ENCODE results near the gene LENG1. TPM values are rescaled to one million over a fixed set of nuclear protein-coding genes. Genes with fewer than 3 reads are reported as not detected.
"Not testable (repeated sequence)": the region's sequence is repeated elsewhere in the genome, so short reads cannot be mapped to it uniquely, and the experiment has no call there.

LENG1 gene
- total RNA-seq, 2 experiments from 2014 or later = 8.3 to 9.2 TPM

DNA sequence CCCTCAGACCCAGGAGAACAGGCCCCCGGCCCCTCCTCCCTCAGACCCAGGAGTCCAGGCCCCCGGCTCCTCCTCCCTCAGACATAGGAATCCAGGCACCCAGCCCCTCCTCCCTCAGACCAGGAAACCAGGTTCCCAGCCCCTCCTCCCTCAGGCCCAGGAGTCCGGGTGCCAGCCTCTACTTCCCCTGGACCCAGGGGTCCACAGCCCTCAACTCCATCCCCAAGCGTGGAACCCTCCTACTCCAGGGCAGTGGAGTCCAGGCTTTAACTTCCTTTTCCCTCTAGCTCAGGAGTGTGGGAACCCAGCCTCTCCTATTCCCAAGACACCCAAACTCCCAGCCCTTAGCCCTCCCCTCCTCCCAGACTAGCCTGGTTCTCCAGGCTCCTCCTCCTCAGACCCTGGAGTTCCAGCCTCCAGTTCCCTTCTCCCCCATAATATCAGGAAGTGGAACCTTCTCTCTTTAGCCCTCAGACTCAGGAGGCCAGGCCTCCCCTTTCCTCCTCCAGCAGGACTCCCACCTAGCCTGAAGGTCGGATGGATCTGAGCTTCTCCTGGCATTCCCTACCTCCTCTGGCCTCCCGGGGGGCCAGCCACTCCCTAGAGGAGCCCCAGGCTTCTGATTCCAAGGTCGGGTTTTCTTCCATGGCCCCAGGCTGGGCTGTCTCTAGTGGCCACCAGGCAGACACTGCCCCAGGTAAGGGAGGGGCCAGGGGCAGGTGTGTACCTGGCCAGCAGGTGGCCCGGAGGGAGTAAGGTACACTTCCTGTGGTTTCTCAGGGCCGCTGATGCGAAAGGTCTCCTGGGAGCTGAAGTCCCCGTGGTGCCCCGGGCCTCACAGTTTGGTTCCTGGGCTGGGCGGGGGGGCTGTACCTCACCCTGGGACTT, 13.2 kb upstream of the LENG1 start, which contains the start of gene TMC4:
Gene TMC4 (minus strand): TSS at position 690 of the 888 bp plus-strand sequence. CDS start 43 bp downstream, at position 647.
- no peaks in the 10 kb centered on the region for H3K36me3 Mint-ChIP-seq (ENCODE audit: low read depth)
- no peaks in the 10 kb centered on the region for H3K9me3 Mint-ChIP-seq
- ChIA-PET CTCF (no interaction called here), POLR2A (interaction anchor here (0.6 to 2.6 kb wide), 6 partner anchors 13 to 35 kb away, joined by 3 to 6 read pairs (median 4); partner anchors contain the start of genes CNOT3, LENG1 and MBOAT7)
- H3K4me3 Mint-ChIP-seq = no peak within 1 kb of the TSS
- peaks cover 6% of the 10 kb centered on the region for H3K4me1 Mint-ChIP-seq
- no peak within 1 kb of the TSS for H3K27ac Mint-ChIP-seq
- no peaks in the 10 kb centered on the region for H3K27me3 Mint-ChIP-seq
- no peak for DNase-seq

DNA sequence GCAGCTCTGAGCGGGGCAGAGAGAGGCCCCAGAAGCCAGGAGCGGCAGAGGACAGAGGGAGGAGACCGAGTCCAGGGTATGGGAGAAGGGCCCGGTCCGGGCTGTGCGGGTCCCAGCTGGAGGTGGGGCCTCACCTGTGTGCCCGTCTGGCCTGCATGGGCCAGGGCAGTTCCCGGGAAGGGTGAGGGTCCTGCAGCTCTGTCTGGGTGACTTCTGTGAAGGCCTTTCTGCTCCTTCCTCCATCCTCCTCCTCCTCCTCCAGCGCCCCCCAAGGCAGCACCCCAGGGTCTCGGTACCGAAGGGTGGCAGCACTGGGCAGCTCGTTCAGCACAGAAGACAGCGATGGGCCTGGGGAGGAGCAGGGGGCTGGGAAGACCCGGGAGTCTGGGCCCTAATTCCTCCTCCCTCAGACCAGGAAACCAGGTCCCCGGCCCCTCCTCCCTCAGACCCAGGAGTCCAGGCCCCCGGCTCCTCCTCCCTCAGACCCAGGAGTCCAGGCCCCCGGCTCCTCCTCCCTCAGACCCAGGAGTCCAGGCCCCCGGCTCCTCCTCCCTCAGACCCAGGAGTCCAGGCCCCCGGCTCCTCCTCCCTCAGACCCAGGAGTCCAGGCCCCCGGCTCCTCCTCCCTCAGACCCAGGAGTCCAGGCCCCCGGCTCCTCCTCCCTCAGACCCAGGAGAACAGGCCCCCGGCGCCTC, 12.4 kb upstream of the LENG1 start:
- H3K4me3 Mint-ChIP-seq; H3K4me1 Mint-ChIP-seq; H3K27ac Mint-ChIP-seq; CTCF ChIA-PET; H3K9me3 Mint-ChIP-seq; H3K36me3 Mint-ChIP-seq (ENCODE audit: low read depth); H3K27me3 Mint-ChIP-seq; DNase-seq: not testable (repeated sequence)
- POLR2A ChIA-PET = interaction anchor here (0.8 to 1.4 kb wide), 2 partner anchors 17 to 29 kb away, joined by 3 read pairs; partner anchors contain the start of gene RPS9

DNA sequence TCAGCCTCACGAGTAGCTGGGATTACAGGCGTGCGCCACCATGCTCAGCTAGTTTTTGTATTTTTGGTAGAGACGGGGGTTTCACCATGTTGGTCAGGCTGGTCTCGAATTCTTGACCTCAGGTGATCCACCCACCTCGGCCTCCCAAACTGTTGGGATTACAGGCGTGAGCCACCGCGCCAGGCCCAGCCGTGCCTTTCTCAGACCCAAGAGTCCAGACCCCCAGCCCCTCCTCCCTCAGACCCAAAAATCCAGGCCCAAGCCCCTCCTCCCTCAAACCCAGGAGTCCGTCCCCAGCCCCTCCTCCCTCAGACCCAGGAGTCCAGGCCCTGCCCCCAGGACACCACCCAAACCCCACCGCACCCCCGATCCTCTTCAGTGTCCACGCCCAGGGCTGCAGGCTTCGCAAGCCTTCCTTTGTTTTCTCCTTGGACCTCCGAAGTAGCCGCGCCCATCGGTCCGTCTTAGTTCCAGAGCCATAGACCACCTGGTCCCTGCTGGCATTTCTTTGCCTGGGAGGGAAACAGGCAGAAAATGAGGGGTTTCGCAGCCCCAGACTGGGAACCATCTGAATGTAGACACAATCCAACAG, 9.7 kb upstream of the LENG1 start:
- ChIA-PET CTCF (interaction anchor here (0.6 to 3.3 kb wide), 11 partner anchors 13 to 911 kb away, joined by 3 to 45 read pairs (median 4); partner anchors contain the start of genes CNOT3, LAIR1 and MBOAT7), POLR2A (interaction anchor here (1.8 kb wide), 1 partner anchor 19 kb away, joined by 5 read pairs; no protein-coding TSS in a partner anchor)
- DNase-seq = no peak
- Mint-ChIP-seq H3K27ac (no peak overlapping the region), H3K9me3 (no peaks in the 10 kb centered on the region), H3K4me1 (peaks cover 12% of the 10 kb centered on the region), H3K36me3 (ENCODE audit: low read depth) (no peaks in the 10 kb centered on the region), H3K27me3 (no peaks in the 10 kb centered on the region), H3K4me3 (no peak overlapping the region)

DNA sequence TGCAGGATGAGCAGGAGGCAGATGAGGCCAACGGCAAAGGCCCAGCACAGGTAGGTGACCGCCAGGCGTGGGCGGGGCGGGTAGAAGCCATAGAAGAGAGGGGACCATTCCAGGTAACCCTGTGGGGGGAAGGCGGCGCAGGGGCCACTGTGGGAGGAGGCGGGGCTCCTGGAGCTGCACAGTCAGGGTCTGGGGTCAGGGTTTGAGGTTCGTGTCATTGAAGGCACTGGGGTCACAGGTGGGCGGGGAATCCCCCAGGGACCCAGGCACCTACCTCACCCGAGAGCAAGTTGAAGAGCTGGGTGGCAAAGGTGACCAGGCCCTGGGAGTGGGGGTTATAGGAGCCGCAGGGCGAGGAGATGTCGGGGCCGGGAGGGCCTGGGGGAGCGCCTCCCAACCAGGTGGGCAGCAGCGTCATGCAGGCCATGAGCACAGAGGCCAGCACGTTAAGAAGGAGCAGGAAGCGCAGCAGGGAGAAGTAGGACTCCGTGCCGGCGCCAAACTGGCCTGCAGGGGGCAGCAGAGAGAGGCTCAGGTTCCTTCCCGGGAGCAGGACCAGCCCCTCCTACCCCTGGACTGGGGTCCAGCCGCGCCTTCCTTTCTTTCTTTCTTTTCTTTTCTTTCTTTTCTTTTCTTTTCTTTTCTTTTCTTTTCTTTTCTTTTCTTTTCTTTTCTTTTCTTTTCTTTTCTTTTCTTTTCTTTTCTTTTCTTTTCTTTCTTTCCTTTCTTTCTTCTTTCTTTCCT, 8.8 kb upstream of the LENG1 start:
- peak; percentile 90 for DNase-seq
- Mint-ChIP-seq H3K9me3 (no peaks in the 10 kb centered on the region), H3K4me3 (no peak overlapping the region), H3K36me3 (ENCODE audit: low read depth) (no peaks in the 10 kb centered on the region), H3K27me3 (peaks cover 1% of the 10 kb centered on the region), H3K27ac (no peak overlapping the region), H3K4me1 (peaks cover 17% of the 10 kb centered on the region)
- ChIA-PET POLR2A (interaction anchor here (0.7 kb wide), 1 partner anchor 22 kb away, joined by 4 read pairs; the partner anchor contains the start of gene TSEN34), CTCF (interaction anchor here (0.6 to 3.3 kb wide), 11 partner anchors 14 to 912 kb away, joined by 3 to 45 read pairs (median 4); partner anchors contain the start of genes CNOT3, LAIR1 and MBOAT7)

DNA sequence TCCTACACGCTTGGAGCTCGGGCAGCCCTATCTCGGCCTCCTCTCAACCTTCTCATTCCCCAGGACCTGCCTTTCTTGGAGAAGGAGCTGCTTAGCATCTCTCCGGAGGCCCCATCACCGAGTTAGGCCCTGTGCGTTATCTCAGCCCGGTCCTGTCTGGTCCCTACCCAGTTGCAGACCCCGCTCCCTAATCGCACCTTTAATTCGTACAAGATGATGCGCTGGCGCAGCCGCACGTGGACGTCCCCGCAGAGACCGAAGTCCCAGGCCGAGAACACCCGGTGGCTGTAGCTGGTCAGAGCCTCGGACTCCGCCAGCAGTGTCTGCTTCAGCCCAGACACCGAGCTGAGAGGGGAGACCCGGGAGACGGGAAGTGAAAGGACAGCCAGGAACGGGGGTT, 5.7 kb upstream of the LENG1 start:
- DNase-seq = no peak
- H3K4me1 Mint-ChIP-seq = peaks cover 43% of the 10 kb centered on the region
- ChIA-PET CTCF (interaction anchor here (1.2 kb wide), 1 partner anchor 101 kb away, joined by 5 read pairs; no protein-coding TSS in a partner anchor), POLR2A (interaction anchor here (0.6 to 3.5 kb wide), 2 partner anchors 24 to 691 kb away, joined by 4 to 13 read pairs; partner anchors contain the start of gene MBOAT7)
- no peak overlapping the region for H3K4me3 Mint-ChIP-seq
- no peaks in the 10 kb centered on the region for H3K9me3 Mint-ChIP-seq
- H3K27ac Mint-ChIP-seq = no peak overlapping the region
- H3K36me3 Mint-ChIP-seq (ENCODE audit: low read depth) = peaks cover 3% of the 10 kb centered on the region
- H3K27me3 Mint-ChIP-seq = peaks cover 1% of the 10 kb centered on the region

DNA sequence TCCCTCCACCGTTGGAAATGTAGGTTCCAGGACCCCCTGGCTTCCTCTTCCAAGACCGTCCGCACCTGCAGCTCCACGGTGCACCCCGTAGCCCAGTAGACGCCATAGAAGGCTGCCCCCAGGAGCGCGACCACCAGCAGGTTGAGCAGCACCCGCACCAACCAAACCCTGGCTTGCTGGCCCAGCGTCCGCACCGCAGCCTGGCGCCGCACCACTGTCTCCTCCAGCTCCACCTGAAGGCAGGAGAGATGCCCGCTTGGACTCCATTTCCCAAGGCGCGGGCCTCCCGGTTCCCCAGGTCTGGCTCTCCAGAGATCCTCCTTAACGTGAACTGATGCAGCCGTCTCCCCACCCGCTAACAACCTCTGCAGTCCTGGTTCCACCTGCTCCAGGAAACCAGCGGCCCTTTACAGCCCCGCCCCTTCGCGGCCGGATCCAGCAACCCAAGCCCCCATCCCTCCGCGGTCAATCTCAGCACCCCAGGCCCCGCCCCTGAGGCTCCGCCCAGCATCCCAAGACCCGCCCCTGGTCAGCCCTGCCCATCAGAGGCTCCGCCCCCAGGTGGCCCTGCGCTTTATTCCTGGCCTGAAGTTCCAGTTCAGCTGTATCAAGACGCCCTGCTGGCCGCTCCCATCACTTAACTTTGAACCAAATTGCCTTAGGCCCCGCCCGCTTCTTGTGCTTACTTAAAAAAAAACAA, 5.0 kb upstream of the LENG1 start:
- peak overlapping the region; percentile 26 for H3K27ac Mint-ChIP-seq
- CTCF ChIA-PET = interaction anchor here (0.6 to 1.2 kb wide), 2 partner anchors 54 to 102 kb away, joined by 3 to 5 read pairs; no protein-coding TSS in a partner anchor
- peaks cover 1% of the 10 kb centered on the region for H3K27me3 Mint-ChIP-seq
- H3K36me3 Mint-ChIP-seq (ENCODE audit: low read depth) = peaks cover 4% of the 10 kb centered on the region
- H3K4me3 Mint-ChIP-seq = peak overlapping the region; percentile 72
- no peaks in the 10 kb centered on the region for H3K9me3 Mint-ChIP-seq
- peak; percentile 80 for DNase-seq
- peaks cover 47% of the 10 kb centered on the region for H3K4me1 Mint-ChIP-seq
- POLR2A ChIA-PET = interaction anchor here (1.5 to 3.5 kb wide), 2 partner anchors 24 to 46 kb away, joined by 4 to 13 read pairs; partner anchors contain the start of gene MBOAT7

DNA sequence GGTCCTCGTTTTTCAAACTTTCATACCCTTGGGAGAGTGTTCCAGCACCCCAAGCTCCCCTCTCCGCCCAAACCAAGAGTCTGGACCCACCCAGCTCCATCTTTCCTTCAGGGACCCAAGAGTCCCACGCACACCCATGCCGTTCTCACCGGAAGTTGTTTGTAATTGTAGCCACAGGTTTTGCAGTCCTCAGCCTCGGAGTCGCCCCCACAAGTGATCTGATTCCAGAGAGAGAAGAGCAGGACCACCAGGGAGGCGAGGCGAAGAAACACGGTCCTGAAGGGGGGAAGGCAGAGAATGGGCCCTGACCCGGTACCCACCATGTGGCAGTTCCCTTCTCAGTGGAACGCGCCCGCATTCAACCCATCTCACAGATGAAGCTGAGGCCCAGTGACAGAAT, 3.4 kb upstream of the LENG1 start:
- POLR2A ChIA-PET = interaction anchor here (1.0 to 3.5 kb wide), 4 partner anchors 26 to 47 kb away, joined by 3 to 13 read pairs (median 4); partner anchors contain the start of genes MBOAT7 and TSEN34
- H3K9me3 Mint-ChIP-seq = no peaks in the 10 kb centered on the region
- DNase-seq = no peak
- peaks cover 55% of the 10 kb centered on the region for H3K4me1 Mint-ChIP-seq
- peak overlapping the region; percentile 76 for H3K4me3 Mint-ChIP-seq
- CTCF ChIA-PET = interaction anchor here (0.7 kb wide), 1 partner anchor 186 kb away, joined by 3 read pairs; no protein-coding TSS in a partner anchor
- peak overlapping the region; percentile 32 for H3K27ac Mint-ChIP-seq
- H3K27me3 Mint-ChIP-seq = peaks cover 1% of the 10 kb centered on the region
- peaks cover 9% of the 10 kb centered on the region for H3K36me3 Mint-ChIP-seq (ENCODE audit: low read depth)

DNA sequence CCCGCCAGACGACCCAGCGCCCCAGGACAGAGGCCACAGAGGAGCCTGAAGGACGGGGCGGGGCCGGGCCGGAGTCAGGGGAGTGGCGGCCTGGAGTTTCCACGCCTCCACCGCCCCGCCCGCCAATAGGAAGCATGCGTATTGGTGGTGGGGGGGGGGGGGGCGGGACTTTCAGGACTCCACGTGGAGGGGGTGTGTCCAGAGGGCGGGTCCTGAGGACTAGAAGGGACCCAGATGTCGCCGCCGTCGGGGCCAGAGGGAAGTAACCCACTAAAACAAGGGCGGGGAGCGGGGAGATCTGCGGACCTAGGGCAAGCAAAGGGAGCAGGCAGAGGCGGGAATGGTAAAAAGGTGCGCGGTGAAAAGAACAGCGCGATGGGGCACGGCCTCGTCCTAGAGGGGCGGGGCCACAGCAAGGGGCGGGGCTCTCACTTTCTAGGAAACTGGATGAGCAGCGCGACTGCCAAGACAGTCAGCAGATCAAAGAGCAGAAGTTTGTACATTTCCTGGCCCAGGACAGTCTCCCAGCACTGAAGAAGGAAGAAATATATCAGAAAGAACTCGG, 2.8 kb upstream of the LENG1 start:
- CTCF ChIA-PET = no interaction called here
- H3K27me3 Mint-ChIP-seq = peaks cover 1% of the 10 kb centered on the region

DNA sequence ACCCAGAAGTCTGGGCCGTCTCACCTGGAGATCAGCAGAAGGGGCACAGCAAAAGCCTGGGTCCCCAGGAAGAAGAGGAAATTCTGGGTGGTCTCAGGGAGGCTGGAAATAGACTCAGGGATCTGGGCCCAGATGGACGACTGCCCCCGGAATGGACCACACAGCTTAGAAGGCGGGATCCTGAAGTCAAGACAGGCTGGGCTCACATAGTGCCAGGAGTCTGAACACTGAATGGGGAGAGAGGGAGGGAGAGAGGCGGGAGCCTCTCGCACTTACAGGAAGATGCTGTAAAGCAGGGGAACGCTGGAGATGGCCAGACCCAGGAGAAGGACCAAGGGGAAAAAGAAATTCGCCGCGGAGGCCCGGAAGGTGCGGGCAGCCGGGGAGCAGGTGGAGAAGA, 1.3 kb upstream of the LENG1 start:
- Mint-ChIP-seq H3K4me1 (peaks cover 62% of the 10 kb centered on the region), H3K9me3 (no peaks in the 10 kb centered on the region), H3K27ac (peak overlapping the region; percentile 98), H3K4me3 (peak overlapping the region; percentile 94), H3K27me3 (peaks cover 1% of the 10 kb centered on the region), H3K36me3 (ENCODE audit: low read depth) (peaks cover 22% of the 10 kb centered on the region)
- no peak for DNase-seq
- POLR2A ChIA-PET = interaction anchor here (0.9 to 7.6 kb wide), 7 partner anchors 13 to 46 kb away, joined by 3 to 66 read pairs (median 14); partner anchors contain the start of genes CNOT3, PRPF31, RPS9 and TFPT
- CTCF ChIA-PET = interaction anchor here (3.2 kb wide), 1 partner anchor 24 kb away, joined by 24 read pairs; the partner anchor contains the start of gene CNOT3

More for the DNA sequence above, 2.8 kb upstream of the LENG1 start:
- H3K4me3 Mint-ChIP-seq = peak overlapping the region; percentile 76
- H3K27ac Mint-ChIP-seq = peak overlapping the region; percentile 40
- H3K9me3 Mint-ChIP-seq = no peaks in the 10 kb centered on the region
- H3K4me1 Mint-ChIP-seq = peaks cover 55% of the 10 kb centered on the region
- POLR2A ChIA-PET = interaction anchor here (1.0 to 3.5 kb wide), 3 partner anchors 26 to 39 kb away, joined by 3 to 13 read pairs (median 3); partner anchors contain the start of genes MBOAT7 and TSEN34
- DNase-seq = peak; percentile 85
- peaks cover 9% of the 10 kb centered on the region for H3K36me3 Mint-ChIP-seq (ENCODE audit: low read depth)

DNA sequence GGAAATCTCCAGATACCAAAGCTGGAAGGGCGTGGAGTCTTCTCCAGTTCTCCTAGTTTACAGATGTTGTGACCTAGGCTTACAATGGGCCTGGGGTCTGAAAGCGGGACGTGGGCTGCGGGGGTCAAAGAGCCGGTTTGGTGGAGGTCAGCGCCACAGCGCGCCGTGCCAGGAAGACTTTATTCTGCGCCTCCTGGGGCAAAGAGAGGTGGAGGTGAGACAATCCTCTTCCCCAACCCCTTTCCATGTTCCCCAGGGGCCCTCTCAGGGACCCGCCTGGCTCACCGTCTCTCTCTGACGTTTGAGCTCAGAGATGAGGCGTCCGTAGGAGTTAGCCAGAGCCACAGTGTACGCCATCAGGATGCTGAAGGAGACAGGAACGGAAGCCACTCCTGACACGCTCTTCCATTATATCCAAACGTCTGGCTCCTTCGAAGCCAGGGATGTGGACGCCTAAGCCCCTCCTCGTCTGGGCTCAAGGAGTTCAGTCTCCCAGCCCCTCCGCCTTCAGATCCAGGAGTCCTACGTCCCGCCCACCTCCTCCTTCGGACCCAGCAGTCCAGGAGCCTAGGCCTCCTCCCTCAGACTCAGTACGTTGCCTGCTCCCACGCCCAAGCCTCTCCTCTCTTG, 776 bp upstream of the LENG1 start:
- ChIA-PET POLR2A (interaction anchor here (0.9 to 7.6 kb wide), 10 partner anchors 11 to 228 kb away, joined by 3 to 66 read pairs (median 8); partner anchors contain the start of genes CNOT3, MBOAT7, PRPF31 and RPS9), CTCF (interaction anchor here (2.0 to 3.2 kb wide), 3 partner anchors 23 to 105 kb away, joined by 14 to 24 read pairs (median 19); partner anchors contain the start of genes CNOT3 and MBOAT7)
- no peak for DNase-seq
- H3K9me3 Mint-ChIP-seq = no peaks in the 10 kb centered on the region
- peaks cover 1% of the 10 kb centered on the region for H3K27me3 Mint-ChIP-seq
- H3K4me3 Mint-ChIP-seq = peak overlapping the region; percentile 94
- peak overlapping the region; percentile 98 for H3K27ac Mint-ChIP-seq
- H3K4me1 Mint-ChIP-seq = peaks cover 63% of the 10 kb centered on the region
- peaks cover 24% of the 10 kb centered on the region for H3K36me3 Mint-ChIP-seq (ENCODE audit: low read depth)
